Measurements from ENCODE around the gene ZCCHC10.
"Not testable (repeated sequence)": the region's sequence is repeated elsewhere in the genome, so short reads cannot be mapped to it uniquely, and the experiment has no call there.

ZCCHC10 gene

GRCh38 chr5:133029416-133029815 lies 3.1 kb upstream of the ZCCHC10 start:
- no peak overlapping the region for H3K4me3 ChIP-seq (replicated peaks in 1 of 2; ENCODE audit: low read depth in 2 of 2, low read length in 2 of 2)
- TF ChIP-seq, protein P1, sequence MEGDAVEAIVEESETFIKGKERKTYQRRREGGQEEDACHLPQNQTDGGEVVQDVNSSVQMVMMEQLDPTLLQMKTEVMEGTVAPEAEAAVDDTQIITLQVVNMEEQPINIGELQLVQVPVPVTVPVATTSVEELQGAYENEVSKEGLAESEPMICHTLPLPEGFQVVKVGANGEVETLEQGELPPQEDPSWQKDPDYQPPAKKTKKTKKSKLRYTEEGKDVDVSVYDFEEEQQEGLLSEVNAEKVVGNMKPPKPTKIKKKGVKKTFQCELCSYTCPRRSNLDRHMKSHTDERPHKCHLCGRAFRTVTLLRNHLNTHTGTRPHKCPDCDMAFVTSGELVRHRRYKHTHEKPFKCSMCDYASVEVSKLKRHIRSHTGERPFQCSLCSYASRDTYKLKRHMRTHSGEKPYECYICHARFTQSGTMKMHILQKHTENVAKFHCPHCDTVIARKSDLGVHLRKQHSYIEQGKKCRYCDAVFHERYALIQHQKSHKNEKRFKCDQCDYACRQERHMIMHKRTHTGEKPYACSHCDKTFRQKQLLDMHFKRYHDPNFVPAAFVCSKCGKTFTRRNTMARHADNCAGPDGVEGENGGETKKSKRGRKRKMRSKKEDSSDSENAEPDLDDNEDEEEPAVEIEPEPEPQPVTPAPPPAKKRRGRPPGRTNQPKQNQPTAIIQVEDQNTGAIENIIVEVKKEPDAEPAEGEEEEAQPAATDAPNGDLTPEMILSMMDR (IDR thresholded peaks at IDR 0.05; ENCODE audit: low read depth, low read length) = no peak
- DNase-seq (ENCODE audit: low read depth in 2 of 2) = no peak

DNA sequence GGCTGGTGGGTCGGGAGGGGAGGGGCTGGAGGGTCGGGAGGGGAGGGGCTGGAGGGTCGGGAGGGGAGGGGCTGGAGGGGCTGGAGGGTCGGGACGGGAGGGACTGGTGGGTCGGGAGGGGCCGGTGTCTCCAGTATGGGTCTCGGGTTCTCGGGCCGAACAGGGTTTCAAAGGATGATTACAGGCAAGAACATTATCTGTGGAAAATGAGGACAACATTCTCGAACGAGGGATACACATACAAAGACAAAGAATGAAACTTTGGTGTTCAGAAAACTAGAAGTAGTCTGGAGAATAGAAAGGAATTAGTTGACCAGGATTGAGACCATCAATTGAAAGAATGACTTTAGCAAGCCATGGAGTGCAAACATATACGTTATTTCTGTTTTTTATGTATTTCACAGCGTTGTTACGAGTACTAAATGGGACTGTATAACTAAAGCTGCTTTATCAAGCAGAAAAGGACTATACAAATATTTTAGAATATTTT lies 360 bp upstream of the ZCCHC10 start:
- TF ChIP-seq, protein P1 (IDR thresholded peaks at IDR 0.05; ENCODE audit: low read depth, low read length) = no peak
- peak overlapping the region; percentile 92 to 94 for H3K4me3 ChIP-seq (replicated peaks in 1 of 2; ENCODE audit: low read depth in 2 of 2, low read length in 2 of 2)
- DNase-seq (ENCODE audit: low read depth in 2 of 2) = no peak

- DNase-seq (ENCODE audit: low read depth in 2 of 2); H3K4me3 ChIP-seq (replicated peaks in 1 of 2; ENCODE audit: low read depth in 2 of 2, low read length in 2 of 2): not testable (repeated sequence)
Observed at GRCh38 chr5:133019471-133019870, 6.9 kb downstream of the ZCCHC10 start.

DNA sequence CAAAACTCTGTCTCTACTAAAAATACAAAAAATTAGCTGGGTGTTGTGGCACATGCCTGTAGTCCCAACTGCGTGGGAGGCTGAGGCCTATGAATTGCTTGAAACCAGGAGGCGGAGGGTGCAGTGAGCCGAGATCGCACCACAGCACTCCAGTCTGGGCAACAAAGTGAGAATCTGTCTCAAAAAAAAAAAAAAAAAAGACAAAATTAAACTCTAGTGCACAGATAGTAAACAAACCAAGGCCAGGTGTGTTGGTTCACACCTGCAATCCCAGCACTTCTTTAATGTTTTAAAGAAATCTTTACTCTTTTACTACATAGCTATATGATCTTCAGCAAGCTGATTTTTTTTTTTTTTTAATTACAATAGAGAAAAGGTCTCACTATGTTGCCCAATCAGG lies 8.4 kb downstream of the ZCCHC10 start:
- H3K4me3 ChIP-seq (replicated peaks in 1 of 2; ENCODE audit: low read depth in 2 of 2, low read length in 2 of 2) = no peak overlapping the region
- TF ChIP-seq, protein P1 (IDR thresholded peaks at IDR 0.05; ENCODE audit: low read depth, low read length) = no peak
- DNase-seq (ENCODE audit: low read depth in 2 of 2) = no peak

GRCh38 chr5:133015466-133015865 lies 10.9 kb downstream of the ZCCHC10 start:
- DNase-seq (ENCODE audit: low read depth in 2 of 2) = no peak
- TF ChIP-seq, protein P1 (IDR thresholded peaks at IDR 0.05; ENCODE audit: low read depth, low read length) = no peak
- no peak overlapping the region for H3K4me3 ChIP-seq (replicated peaks in 1 of 2; ENCODE audit: low read depth in 2 of 2, low read length in 2 of 2)

- not testable (repeated sequence) for H3K4me3 ChIP-seq (replicated peaks in 1 of 2; ENCODE audit: low read depth in 2 of 2, low read length in 2 of 2); DNase-seq (ENCODE audit: low read depth in 2 of 2)
Observed at GRCh38 chr5:133008455-133008854, 17.9 kb downstream of the ZCCHC10 start.

GRCh38 chr5:133006653-133007052 lies 19.7 kb downstream of the ZCCHC10 start:
- TF ChIP-seq, protein P1 (IDR thresholded peaks at IDR 0.05; ENCODE audit: low read depth, low read length) = no peak
- H3K4me3 ChIP-seq (replicated peaks in 1 of 2; ENCODE audit: low read depth in 2 of 2, low read length in 2 of 2) = no peak overlapping the region
- DNase-seq (ENCODE audit: low read depth in 2 of 2) = peak; percentile 14 to 44

DNA sequence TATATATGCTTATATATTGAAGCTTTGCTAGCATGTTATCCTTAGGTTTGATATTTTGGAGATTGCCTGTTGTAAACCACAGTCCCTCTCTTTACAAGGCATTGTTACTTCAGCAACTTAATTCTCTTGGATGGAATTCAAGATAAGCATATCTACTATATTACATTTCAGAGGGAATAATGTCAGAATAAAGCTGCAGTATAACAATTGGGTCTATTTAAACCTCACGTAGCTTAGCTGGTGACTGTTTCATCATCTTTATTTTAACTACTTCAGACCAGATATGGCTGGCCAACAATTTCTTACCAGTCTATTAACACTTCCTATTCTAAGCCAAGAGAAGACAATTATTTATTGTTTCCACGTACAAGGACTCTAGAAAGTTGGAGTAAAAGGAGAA lies 27.1 kb downstream of the ZCCHC10 start:
- H3K4me3 ChIP-seq (replicated peaks in 1 of 2; ENCODE audit: low read depth in 2 of 2, low read length in 2 of 2) = no peak overlapping the region
- peak in 1 of 2 donors; percentile 2 for DNase-seq (ENCODE audit: low read depth in 2 of 2)
- TF ChIP-seq, protein P1 (IDR thresholded peaks at IDR 0.05; ENCODE audit: low read depth, low read length) = no peak
